GM19025 (cell line): ENCODE results near the gene PALS2.
A peak's percentile ranks its signal among the peaks of the same experiment; 100 is the strongest.

Experiments
- ATAC-seq: cut with Tn5 transposase; IDR thresholded peaks from one replicate; pipeline ENCODE4 v1.9.1; 2021; ENCODE audit warnings: mild to moderate bottlenecking, low read depth, moderate library complexity; ENCODE audit not compliant: unreplicated experiment

The PALS2 gene

GRCh38 chr7:24582166-24582565 is 8.9 kb downstream of the PALS2 start:
- ATAC-seq: no peak

- peak; percentile 61 for ATAC-seq
These were observed 14.6 kb downstream of the PALS2 start for GRCh38 chr7:24587853-24588252.

GRCh38 chr7:24591152-24591551 is 17.9 kb downstream of the PALS2 start:
- ATAC-seq: no peak

GRCh38 chr7:24595671-24596418 is 22.6 kb downstream of the PALS2 start:
- ATAC-seq: peak; percentile 52

GRCh38 chr7:24597014-24597413 is 23.8 kb downstream of the PALS2 start:
- no peak for ATAC-seq

- no peak for ATAC-seq
These were observed 28.3 kb downstream of the PALS2 start for GRCh38 chr7:24601600-24601999.

GRCh38 chr7:24602860-24603456 is 29.7 kb downstream of the PALS2 start:
- no peak for ATAC-seq

GRCh38 chr7:24604630-24605029 is 31.4 kb downstream of the PALS2 start:
- ATAC-seq: no peak

- ATAC-seq: no peak
These were observed 35.3 kb downstream of the PALS2 start for GRCh38 chr7:24608504-24608903.

- no peak for ATAC-seq
These were observed 35.8 kb downstream of the PALS2 start for GRCh38 chr7:24609059-24609458.

GRCh38 chr7:24609570-24609969 is 36.3 kb downstream of the PALS2 start:
- ATAC-seq: no peak

- ATAC-seq: no peak
These were observed 37.9 kb downstream of the PALS2 start for GRCh38 chr7:24611130-24611529.

- ATAC-seq: no peak
These were observed 44.8 kb downstream of the PALS2 start for GRCh38 chr7:24617957-24618616.

GRCh38 chr7:24619978-24620377 is 46.7 kb downstream of the PALS2 start:
- ATAC-seq: no peak

GRCh38 chr7:24622646-24623182 is 49.5 kb downstream of the PALS2 start:
- ATAC-seq: no peak
